ENCODE measurements around the gene ABHD17A.

Gene ABHD17A

GRCh38 chr19:1853295-1854038, 31.8 kb downstream of the ABHD17A start:
- DNase-seq (ENCODE audit: low read depth in 2 of 2), result peak in 1 of 2 experiments; percentile 41

GRCh38 chr19:1852581-1853128, 32.6 kb downstream of the ABHD17A start:
- DNase-seq (ENCODE audit: low read depth in 2 of 2), result no peak

- DNase-seq (ENCODE audit: low read depth in 2 of 2), result no peak
Observed at GRCh38 chr19:1851654-1852580, 33.4 kb downstream of the ABHD17A start.

DNA sequence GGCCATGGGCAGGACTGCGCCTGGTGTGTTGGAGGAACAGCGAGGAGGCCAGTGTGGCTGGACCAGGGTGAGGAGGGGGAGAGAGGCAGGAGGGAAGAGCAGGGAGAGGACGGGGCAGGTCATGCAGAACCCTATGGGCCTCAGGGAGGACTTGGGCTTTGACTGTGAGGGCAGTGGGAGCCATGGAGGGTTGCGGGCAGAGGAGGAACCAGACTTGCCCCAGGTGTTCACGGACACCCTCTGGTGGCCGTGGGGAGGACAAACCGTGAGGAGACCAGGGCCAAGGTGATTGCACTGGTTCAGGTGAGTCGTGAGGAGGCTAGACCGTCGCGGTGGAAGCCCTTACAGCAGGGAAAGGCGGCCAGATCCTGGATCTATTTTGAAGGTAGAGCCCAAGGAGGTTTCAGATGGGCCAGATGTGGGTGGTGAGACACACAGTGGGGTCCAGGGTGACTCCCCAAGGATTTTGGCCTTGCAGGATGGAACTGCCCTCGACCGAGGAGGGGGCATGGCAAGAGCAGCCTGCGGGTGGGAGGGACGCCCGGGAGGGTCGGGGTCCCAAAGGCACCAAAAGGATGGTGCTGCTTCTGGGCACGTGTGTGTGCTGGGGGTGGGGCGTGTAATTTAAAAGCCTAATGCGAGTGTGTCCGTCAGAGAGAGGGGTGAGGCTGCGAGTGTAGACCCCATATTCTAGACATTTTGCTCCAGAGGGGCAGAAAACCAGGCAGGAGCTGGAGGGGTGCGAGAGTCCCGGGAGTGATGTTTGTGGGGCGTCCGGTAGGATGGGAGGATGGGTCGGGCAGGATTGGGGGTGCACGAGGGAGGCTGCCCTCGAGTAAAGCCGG, 34.3 kb downstream of the ABHD17A start:
- DNase-seq (ENCODE audit: low read depth in 2 of 2), result no peak

DNA sequence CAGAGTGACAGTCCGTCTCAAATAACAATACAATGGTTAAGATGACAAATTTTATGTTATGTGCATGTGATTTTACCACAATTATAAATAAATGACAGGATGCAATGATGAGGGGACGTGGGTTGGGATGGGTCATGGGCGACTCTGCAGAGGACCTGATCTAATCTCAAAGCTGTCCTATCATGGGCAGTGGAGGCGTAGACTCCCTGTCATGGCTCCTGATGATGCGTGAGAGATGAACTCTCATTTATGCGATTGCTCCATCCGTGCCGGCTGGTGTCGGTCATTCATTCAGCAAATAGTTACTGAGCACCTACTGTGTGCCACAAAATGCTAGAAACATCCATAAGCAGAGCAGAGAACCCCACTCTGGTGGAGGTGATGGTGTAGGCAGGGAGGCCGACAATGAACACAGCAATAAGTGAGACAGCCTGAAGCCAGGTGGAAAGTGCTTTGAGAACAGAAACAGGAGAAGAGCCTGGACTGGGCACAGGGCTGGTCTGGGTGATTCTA, 35.4 kb downstream of the ABHD17A start:
- no peak for DNase-seq (ENCODE audit: low read depth in 2 of 2)

DNA sequence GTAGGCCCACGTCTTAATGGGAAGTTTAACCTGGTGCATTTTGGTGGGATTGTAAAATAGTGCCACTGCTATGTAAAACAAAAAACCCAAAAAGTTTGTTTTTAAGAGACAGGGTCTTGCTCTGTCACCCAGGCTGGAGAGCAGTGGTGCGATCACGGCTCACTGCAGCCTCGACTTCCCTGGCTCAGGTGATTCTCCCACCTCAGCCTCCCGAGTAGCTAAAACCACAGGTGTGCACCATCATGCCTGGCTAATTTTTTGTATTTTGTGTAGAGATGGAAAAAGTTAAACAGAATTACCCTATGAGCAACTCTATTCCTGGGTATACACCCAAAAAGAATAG, 36.2 kb downstream of the ABHD17A start:
- DNase-seq (ENCODE audit: low read depth in 2 of 2), result no peak

GRCh38 chr19:1848399-1849131, 36.7 kb downstream of the ABHD17A start, which contains the start of gene REXO1:
REXO1 (minus strand) TSS chr19:1848483; CDS start chr19:1848358, 125 bp downstream.
- peak; percentile 88 to 90 for DNase-seq (ENCODE audit: low read depth in 2 of 2)

DNA sequence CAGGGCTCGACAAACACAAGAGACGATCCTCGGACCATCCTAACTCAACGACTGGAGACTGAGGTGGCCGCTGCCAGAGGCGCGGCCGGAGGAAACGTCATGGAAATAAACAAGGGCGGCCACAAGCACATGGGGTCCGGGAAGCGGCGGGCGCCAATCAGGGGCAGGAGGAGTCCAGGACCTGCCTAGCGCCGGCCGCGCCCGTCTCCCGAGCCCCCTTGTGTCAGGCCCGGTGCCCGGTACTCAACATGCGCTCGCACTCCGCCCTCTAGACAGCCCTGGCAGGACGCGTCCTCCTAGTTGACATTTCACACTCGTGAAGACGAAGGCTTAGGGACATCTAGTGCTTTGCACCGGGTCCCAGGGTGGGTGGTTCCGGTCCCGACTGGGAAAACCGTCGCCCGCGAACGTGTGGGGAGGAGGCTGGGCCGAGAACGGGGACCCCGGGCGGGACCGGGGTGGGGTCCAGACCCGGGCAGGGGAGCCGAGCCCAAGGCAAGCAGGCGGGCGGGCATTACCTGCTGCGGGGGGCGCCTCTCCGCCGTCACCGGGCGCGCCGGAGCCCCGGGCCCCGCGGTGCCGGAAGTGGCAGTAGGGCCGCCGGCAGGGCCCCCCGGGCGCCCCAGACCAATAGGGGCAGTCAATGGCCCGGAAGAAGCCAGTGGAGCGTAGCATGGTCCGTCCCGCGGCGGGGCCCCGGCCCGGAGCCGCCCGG, 37.5 kb downstream of the ABHD17A start:
- DNase-seq (ENCODE audit: low read depth in 2 of 2), result no peak

DNA sequence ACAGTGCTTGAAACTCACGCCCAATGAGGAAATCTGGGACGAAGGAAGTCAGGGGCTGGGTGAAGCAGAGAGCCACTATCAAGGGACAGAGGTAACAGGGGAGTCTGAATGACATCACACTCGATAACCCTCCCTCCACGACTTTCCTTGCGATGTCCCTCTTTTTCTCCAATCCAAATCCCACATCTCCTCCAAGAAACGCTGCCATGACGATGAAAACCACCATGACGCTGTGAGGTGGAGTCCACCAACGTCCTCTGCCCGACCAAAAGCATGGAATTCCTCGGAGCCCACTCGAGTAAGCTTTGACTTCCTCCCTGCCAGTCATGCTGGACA, 38.0 kb downstream of the ABHD17A start:
- DNase-seq (ENCODE audit: low read depth in 2 of 2), result no peak

- no peak for DNase-seq (ENCODE audit: low read depth in 2 of 2)
Observed at GRCh38 chr19:1846517-1847204, 38.6 kb downstream of the ABHD17A start.

GRCh38 chr19:1845642-1846041, 39.7 kb downstream of the ABHD17A start:
- no peak for DNase-seq (ENCODE audit: low read depth in 2 of 2)

GRCh38 chr19:1845125-1845515, 40.2 kb downstream of the ABHD17A start:
- DNase-seq (ENCODE audit: low read depth in 2 of 2), result no peak

DNA sequence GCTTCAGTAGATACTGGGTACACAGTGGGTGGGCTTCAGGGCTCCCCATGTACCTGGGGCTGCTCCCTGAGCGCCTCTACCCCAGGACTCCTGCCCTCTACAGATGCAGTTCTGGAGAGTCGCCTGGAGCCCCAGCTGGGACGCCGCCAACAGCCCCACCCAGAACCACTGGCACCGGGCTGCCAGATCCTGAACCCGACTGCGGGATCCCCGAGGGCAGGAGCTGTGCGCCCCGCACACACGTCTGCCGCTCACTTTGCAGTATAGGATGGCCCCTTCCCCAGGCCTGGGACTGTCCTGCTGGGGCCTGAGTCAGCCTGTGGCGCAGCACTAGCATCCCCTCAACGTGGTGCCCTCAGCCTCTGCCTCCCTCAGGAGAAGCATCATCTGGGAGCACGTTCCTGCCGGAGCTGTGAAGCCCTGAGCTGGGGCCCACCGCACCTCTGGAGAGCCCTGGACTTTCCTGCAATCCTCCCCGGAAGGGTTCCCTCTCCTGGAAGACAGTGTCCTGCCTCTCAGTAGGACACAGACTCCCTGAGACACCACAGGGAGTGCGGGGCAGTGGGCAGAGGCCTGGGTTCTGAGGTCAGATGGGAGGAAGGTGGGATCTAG, 40.7 kb downstream of the ABHD17A start:
- no peak for DNase-seq (ENCODE audit: low read depth in 2 of 2)

- DNase-seq (ENCODE audit: low read depth in 2 of 2), result no peak
Observed at GRCh38 chr19:1843646-1844394, 41.5 kb downstream of the ABHD17A start.

DNA sequence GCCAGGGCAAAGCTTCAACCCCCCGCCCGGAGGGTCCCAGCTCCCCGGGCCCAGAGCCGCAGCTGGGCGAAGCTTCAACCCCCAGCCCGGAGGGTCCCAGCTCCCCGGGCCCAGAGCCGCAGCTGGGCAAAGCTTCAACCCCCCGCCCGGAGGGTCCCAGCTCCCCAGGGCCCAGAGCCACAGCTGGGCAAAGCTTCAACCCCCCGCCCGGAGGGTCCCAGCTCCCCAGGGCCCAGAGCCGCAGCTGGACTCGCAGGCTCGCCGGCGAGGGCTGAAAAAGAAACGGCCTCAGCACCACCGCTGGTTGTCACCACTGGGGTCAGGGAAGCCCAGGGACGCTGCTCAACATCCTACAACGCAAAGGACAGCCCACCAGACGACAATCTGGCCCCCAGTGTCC, 42.2 kb downstream of the ABHD17A start:
- DNase-seq (ENCODE audit: low read depth in 2 of 2), result no peak

DNA sequence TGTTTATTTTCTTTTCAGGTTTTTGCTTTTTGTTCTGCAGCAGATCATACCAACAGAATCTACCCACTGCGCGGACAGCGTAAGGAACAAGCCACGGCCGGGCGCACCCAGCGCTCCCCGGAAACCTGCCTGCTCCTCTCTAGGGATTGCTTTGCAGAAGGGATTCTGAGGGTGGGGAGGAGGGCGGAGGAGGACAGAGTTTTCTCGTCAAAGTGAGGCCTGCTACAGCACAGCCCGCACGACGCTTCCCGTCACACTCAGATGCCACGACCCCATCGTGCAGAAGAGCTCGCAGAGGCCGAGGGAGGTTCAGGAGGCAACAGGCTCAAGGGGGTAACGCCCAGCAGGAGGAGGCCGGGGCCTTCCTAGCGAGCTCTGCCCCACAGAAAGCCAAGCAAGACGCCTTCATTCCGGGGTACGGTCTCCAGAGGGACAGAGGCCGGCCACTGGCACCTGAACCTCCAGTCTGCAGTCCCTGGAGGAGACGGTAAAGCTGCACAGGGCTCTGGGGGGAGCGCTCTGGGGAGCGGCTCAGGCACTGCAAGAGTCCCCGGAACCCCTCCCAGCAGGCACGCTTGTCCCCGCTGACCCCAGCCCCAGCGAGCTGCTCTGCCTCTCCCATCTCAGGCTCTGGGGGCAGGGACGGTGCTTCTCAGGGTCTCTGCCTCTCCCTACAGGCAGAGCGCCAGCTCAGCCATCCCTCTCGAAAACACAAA, 43.9 kb downstream of the ABHD17A start:
- DNase-seq (ENCODE audit: low read depth in 2 of 2), result no peak

DNA sequence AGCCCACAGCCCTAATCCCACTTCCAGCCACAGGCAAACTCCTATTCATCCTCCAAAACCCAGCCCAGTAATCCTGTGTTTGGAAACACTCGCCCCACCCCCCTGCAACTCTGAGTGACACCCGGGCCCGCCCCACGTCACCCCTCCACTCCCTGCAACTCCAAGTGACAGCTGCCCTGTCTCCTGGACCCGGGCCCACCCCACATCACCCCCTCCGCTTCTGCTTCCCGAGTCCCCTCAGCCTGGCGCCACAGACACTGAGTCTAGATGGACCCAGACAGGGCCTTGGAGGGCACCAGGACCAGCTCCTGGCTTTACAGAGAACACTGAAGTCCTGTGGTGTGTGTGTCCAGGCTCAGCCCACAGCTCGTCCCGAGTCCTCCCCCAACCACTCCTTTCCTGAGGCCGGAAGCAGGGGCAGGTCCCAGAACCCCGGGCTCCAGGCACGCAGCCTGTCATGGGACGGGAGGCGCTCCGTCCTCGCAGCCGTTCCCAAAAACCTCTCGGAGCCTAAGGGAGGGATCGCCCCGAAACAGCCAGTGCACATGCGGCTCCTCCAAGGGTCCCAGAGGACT, 44.7 kb downstream of the ABHD17A start:
- DNase-seq (ENCODE audit: low read depth in 2 of 2), result no peak

All from fibroblast of skin of left quadriceps (primary cell).